Stomach (tissue), 9 donors: ENCODE results near the gene SLC35F6. TPM values are rescaled to one million over a fixed set of nuclear protein-coding genes. Genes with fewer than 3 reads are reported as not detected.

Experiments used
- DNase-seq, 2 donors: peaks; one replicate each; pipeline versions ENCODE4 v3.0.0 to v3.0.0-alpha.2; 2013 to 2019
- H3K27ac ChIP-seq, 5 donors: fragments of 200-600 bp in 4 of 5; sonication (generic) in 4 of 5; one replicate each; pipeline ENCODE4 v1.5.1; 2013 to 2019; ENCODE audit warnings: mild to moderate bottlenecking in 1 of 5, moderate library complexity in 1 of 5
- H3K27me3 ChIP-seq, 3 donors: fragments of 200-600 bp; sonication (generic); one replicate each; pipeline ENCODE4 v1.5.1; 2017 to 2019; ENCODE audit warnings: mixed run types in 1 of 3
- H3K36me3 ChIP-seq, 4 donors: fragments of 200-600 bp; sonication (generic); 1 replicate in 3 of 4; 2 replicates in 1 of 4; pipeline ENCODE4 v1.5.1; 2016 to 2019
- H3K4me1 ChIP-seq, 4 donors: fragments of 200-600 bp; sonication (generic); one replicate each; pipeline ENCODE4 v1.5.1; 2016 to 2019
- H3K4me3 ChIP-seq, 4 donors: fragments of 200-600 bp; sonication (generic) in 3 of 4; one replicate each; pipeline ENCODE4 v1.5.1; 2016 to 2019; ENCODE audit warnings: mild to moderate bottlenecking in 1 of 4
- H3K9me3 ChIP-seq, 4 donors: fragments of 200-600 bp; sonication (generic); one replicate each; pipeline ENCODE4 v1.5.1; 2016 to 2019
- CTCF ChIP-seq, 7 experiments: fragments of 450-650 bp in 4 of 7; fragments of 200-600 bp in 3 of 7; sonication (generic) in 3 of 7; IDR thresholded peaks; one replicate each; pipeline ENCODE4 v1.5.1; 2016 to 2019; ENCODE audit warnings: antibody characterized with exemption in 7 of 7, control low read depth in 2 of 7, mild to moderate bottlenecking in 1 of 7
- EP300 ChIP-seq: sonication (generic); formaldehyde crosslinking; IDR thresholded peaks from one replicate; pipeline ENCODE4 v1.6.1; 2017; ENCODE audit warnings: antibody characterized with exemption
- POLR2A ChIP-seq, 4 donors: fragments of 450-650 bp; IDR thresholded peaks; one replicate each; pipeline ENCODE4 v1.6.1; 2016; ENCODE audit warnings: antibody characterized with exemption in 4 of 4, control low read depth in 2 of 4, mild to moderate bottlenecking in 1 of 4, moderate library complexity in 1 of 4
- POLR2AphosphoS5 ChIP-seq, 3 donors: sonication (generic); formaldehyde crosslinking; IDR thresholded peaks; one replicate each; pipeline ENCODE4 v1.6.1; 2016; ENCODE audit warnings: antibody characterized with exemption in 3 of 3
- WGBS, 5 donors: extraction: QIAGEN DNeasy Blood & Tissue Kit in 3 of 5; methylation state at CpG; one replicate each; pipeline versions ENCODE4 v1.1.5 to v1.1.7; 2013 to 2018; 5-methylcytosine and 5-hydroxymethylcytosine counted together
- intact Hi-C: fragments of 100-400 bp; cut with DNase I; formaldehyde crosslinking; loops from one replicate; pipeline ENCODE4 v1.15.1; 2023; ENCODE audit warnings: low total_unique reads
- polyA plus RNA-seq, 3 donors: library from polyadenylated mRNA; stranded (reverse); fragments of 200-250 nt; gene quantifications; one replicate each; pipeline ENCODE4 v1.2.3, GENCODE V29; 2013
- total RNA-seq, 5 donors: library from RNA; depleted of rRNA; stranded (reverse); fragments of >200 nt; gene quantifications; one replicate each; pipeline versions ENCODE4 v1.1.0 to v1.2.3, GENCODE V29; 2014 to 2016
- donor health status: healthy with polysubstance abuse.
- donor health status: Bipolar disorder and iron deficiency.
- donor health status: healthy.

The SLC35F6 gene
- total and polyA plus RNA-seq, 8 donors: 4.9 to 40.9 (median 12.9) TPM

- H3K9me3 ChIP-seq: no peaks in the 10 kb centered on the region
- WGBS, 5 donors: 82 to 91% (median 87%) methylated on average over 6 of the region's 6 CpGs
- H3K27me3 ChIP-seq: peaks cover 0 to 34% (median 0%) of the 10 kb centered on the region in 3 donors
- no peaks in the 10 kb centered on the region for H3K4me1 ChIP-seq
- DNase-seq: no peak
- intact Hi-C loops: no loop called here
- H3K36me3 ChIP-seq: no peaks in the 10 kb centered on the region
- TF ChIP-seq POLR2AphosphoS5 (IDR thresholded peaks at IDR 0.05): no peak
- TF ChIP-seq EP300: no peak
- no peak for TF ChIP-seq CTCF (IDR thresholded peaks at IDR 0.05)
- TF ChIP-seq POLR2A (IDR thresholded peaks at IDR 0.05): no peak
- no peak overlapping the region for H3K4me3 ChIP-seq
- H3K27ac ChIP-seq: no peak overlapping the region
Observed at GRCh38 chr2:26822877-26823276, 58.8 kb downstream of the SLC35F6 start.

Other genes with a start within 250 kb of the SLC35F6 start
- gene CIB4, start 122.9 kb upstream of the SLC35F6 start, total RNA-seq: 1 to 10 TPM in 1 of 5 donors, not detected in 4; 1.8 TPM
- gene CIB4, start 122.9 kb upstream of the SLC35F6 start, polyA plus RNA-seq: 1 to 10 TPM in 1 of 3 donors, not detected in 2; 1.8 TPM
- gene KCNK3, start 71.6 kb upstream of the SLC35F6 start, total RNA-seq: 10 to 100 TPM in 1 of 5 donors, 1 to 10 TPM in 3, under 1 TPM in 1; 0.87 to 22.8 (median 2.0) TPM
- gene KCNK3, start 71.6 kb upstream of the SLC35F6 start, polyA plus RNA-seq: 1 to 10 TPM in 2 of 3 donors, under 1 TPM in 1; 0.62 to 2.8 (median 1.8) TPM
- 1 to 10 TPM in 1 of 5 donors, not detected in 4; 2.0 TPM for gene CENPA, start 21.8 kb downstream of the SLC35F6 start, total RNA-seq
- gene CENPA, start 21.8 kb downstream of the SLC35F6 start, polyA plus RNA-seq: 1 to 10 TPM; 2.3 to 4.0 (median 3.1) TPM
- under 1 TPM in 1 of 5 donors, not detected in 4; 0.55 TPM for gene DPYSL5, start 83.8 kb downstream of the SLC35F6 start, total RNA-seq
- under 1 TPM in 1 of 3 donors, not detected in 2; 0.06 TPM for gene DPYSL5, start 83.8 kb downstream of the SLC35F6 start, polyA plus RNA-seq
- 10 to 100 TPM in 2 of 5 donors, 1 to 10 TPM in 3; 7.0 to 19.9 (median 9.9) TPM for gene MAPRE3, start 206.4 kb downstream of the SLC35F6 start, total RNA-seq
- 10 to 100 TPM; 12.3 to 24.1 (median 14.8) TPM for gene MAPRE3, start 206.4 kb downstream of the SLC35F6 start, polyA plus RNA-seq